Activated T-cell treated with anti-CD3 and anti-CD28 coated beads, Interleukin-2, amount 50 U/mL, for 48 hours (primary cell): Measurements from ENCODE around the gene SPINK8.
"Not testable (repeated sequence)": the region's sequence is repeated elsewhere in the genome, so short reads cannot be mapped to it uniquely, and the experiment has no call there.

Experiments
- DNase-seq, 2 experiments: peaks; one replicate each; pipeline ENCODE4 v3.0.0-alpha.2; 2020

The SPINK8 gene

GRCh38 chr3:48333346-48334245 is at the start of gene SPINK8:
SPINK8 (minus strand) TSS chr3:48333661; CDS start chr3:48328341, 5,320 bp downstream.
- DNase-seq: not testable (repeated sequence)

GRCh38 chr3:48372862-48373435 is 39.5 kb upstream of the SPINK8 start:
- no peak for DNase-seq

- no peak for DNase-seq
These were observed 38.9 kb upstream of the SPINK8 start for GRCh38 chr3:48372377-48372770.

GRCh38 chr3:48371651-48372376 is 38.4 kb upstream of the SPINK8 start, which contains the start of gene FBXW12:
FBXW12 (plus strand) TSS chr3:48372219; CDS start chr3:48372768, 549 bp downstream.
- no peak for DNase-seq

GRCh38 chr3:48370333-48370713 is 36.9 kb upstream of the SPINK8 start:
- DNase-seq: no peak

- DNase-seq: no peak
These were observed 36.4 kb upstream of the SPINK8 start for GRCh38 chr3:48369693-48370332.

- no peak for DNase-seq
These were observed 33.7 kb upstream of the SPINK8 start for GRCh38 chr3:48367201-48367600.

GRCh38 chr3:48364840-48365239 is 31.4 kb upstream of the SPINK8 start:
- no peak for DNase-seq

- no peak for DNase-seq
These were observed 28.5 kb upstream of the SPINK8 start for GRCh38 chr3:48361928-48362327.

GRCh38 chr3:48356419-48356818 is 23.0 kb upstream of the SPINK8 start:
- DNase-seq: no peak

- DNase-seq: no peak
These were observed 20.5 kb upstream of the SPINK8 start for GRCh38 chr3:48353987-48354386.

- no peak for DNase-seq
These were observed 19.1 kb upstream of the SPINK8 start for GRCh38 chr3:48352546-48352945.

GRCh38 chr3:48347500-48347899 is 14.0 kb upstream of the SPINK8 start:
- no peak for DNase-seq

GRCh38 chr3:48345946-48346572 is 12.6 kb upstream of the SPINK8 start:
- no peak for DNase-seq

GRCh38 chr3:48344867-48345507 is 11.5 kb upstream of the SPINK8 start:
- no peak for DNase-seq

- DNase-seq: no peak
These were observed 10.0 kb upstream of the SPINK8 start for GRCh38 chr3:48343432-48343831.

- no peak for DNase-seq
These were observed 5.2 kb upstream of the SPINK8 start for GRCh38 chr3:48338635-48339034.

GRCh38 chr3:48337536-48337935 is 4.1 kb upstream of the SPINK8 start:
- not testable (repeated sequence) for DNase-seq

GRCh38 chr3:48335286-48335685 is 1.8 kb upstream of the SPINK8 start:
- not testable (repeated sequence) for DNase-seq

GRCh38 chr3:48334605-48335004 is 1.1 kb upstream of the SPINK8 start:
- DNase-seq: no peak

GRCh38 chr3:48331706-48332435 is 1.6 kb downstream of the SPINK8 start:
- DNase-seq: not testable (repeated sequence)
